Liver (tissue), 3 donors: ENCODE measurements around the gene ZNF664.
"Not testable (repeated sequence)": the region's sequence is repeated elsewhere in the genome, so short reads cannot be mapped to it uniquely, and the experiment has no call there.

Source experiments
- EGR1 ChIP-seq, 2 donors: IDR thresholded peaks; 2 replicates each; pipeline ENCODE4 v1.6.1; 2016 to 2018; ENCODE audit warnings: antibody characterized with exemption in 2 of 2, low read depth in 2 of 2
- TAF1 ChIP-seq: conservative IDR thresholded peaks from 2 replicates; pipeline ENCODE4 v1.6.1; 2016; ENCODE audit warnings: antibody characterized with exemption, mild to moderate bottlenecking
- TF ChIP-seq, protein P1 (sequence below): fragments of 150-350 bp; IDR thresholded peaks from 2 replicates; pipeline ENCODE4 v1.5.1; 2017; ENCODE audit warnings: improper control_type of control experiment, low read depth, low read length; ENCODE audit not compliant: missing input control
- TF ChIP-seq, protein P2 (sequence below): IDR thresholded peaks from 2 replicates; pipeline ENCODE4 v1.6.1; 2016; ENCODE audit warnings: antibody characterized with exemption
- donor health status: healthy.
- donor health status: healthy.

DNA sequence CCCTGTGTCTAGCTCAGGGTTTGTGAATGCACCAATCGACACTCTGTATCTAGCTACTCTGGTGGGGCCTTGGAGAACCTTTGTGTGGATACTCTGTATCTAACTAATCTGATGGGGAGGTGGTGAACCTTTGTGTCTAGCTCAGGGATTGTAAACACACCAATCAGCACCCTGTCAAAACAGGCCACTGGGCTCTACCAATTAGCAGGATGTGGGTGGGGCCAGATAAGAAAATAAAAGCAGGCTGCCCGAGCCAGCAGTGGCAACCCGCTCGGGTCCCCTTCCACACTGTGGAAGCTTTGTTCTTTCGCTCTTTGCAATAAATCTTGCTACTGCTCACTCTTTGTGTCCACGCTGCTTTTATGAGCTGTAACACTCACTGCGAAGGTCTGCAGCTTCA lies 25.5 kb upstream of the ZNF664 start:
- TF ChIP-seq, protein P1, sequence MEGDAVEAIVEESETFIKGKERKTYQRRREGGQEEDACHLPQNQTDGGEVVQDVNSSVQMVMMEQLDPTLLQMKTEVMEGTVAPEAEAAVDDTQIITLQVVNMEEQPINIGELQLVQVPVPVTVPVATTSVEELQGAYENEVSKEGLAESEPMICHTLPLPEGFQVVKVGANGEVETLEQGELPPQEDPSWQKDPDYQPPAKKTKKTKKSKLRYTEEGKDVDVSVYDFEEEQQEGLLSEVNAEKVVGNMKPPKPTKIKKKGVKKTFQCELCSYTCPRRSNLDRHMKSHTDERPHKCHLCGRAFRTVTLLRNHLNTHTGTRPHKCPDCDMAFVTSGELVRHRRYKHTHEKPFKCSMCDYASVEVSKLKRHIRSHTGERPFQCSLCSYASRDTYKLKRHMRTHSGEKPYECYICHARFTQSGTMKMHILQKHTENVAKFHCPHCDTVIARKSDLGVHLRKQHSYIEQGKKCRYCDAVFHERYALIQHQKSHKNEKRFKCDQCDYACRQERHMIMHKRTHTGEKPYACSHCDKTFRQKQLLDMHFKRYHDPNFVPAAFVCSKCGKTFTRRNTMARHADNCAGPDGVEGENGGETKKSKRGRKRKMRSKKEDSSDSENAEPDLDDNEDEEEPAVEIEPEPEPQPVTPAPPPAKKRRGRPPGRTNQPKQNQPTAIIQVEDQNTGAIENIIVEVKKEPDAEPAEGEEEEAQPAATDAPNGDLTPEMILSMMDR: not testable (repeated sequence)
- not testable (repeated sequence) for TF ChIP-seq TAF1; EGR1 (IDR thresholded peaks at IDR 0.05; ENCODE audit: low read depth in 2 of 2)
- TF ChIP-seq, protein P2, sequence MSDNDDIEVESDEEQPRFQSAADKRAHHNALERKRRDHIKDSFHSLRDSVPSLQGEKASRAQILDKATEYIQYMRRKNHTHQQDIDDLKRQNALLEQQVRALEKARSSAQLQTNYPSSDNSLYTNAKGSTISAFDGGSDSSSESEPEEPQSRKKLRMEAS: not testable (repeated sequence)
